ENCODE data around the gene SEPTIN10. TPM values are rescaled to one million over a fixed set of nuclear protein-coding genes. Genes with fewer than 3 reads are reported as not detected.

SEPTIN10 gene
- total and polyA plus RNA-seq, 9 of the 15 experiments (the other 6 are each of a cell fraction or from before 2014, with no cell fraction given) = 0.40 TPM; not detected in 8

DNA sequence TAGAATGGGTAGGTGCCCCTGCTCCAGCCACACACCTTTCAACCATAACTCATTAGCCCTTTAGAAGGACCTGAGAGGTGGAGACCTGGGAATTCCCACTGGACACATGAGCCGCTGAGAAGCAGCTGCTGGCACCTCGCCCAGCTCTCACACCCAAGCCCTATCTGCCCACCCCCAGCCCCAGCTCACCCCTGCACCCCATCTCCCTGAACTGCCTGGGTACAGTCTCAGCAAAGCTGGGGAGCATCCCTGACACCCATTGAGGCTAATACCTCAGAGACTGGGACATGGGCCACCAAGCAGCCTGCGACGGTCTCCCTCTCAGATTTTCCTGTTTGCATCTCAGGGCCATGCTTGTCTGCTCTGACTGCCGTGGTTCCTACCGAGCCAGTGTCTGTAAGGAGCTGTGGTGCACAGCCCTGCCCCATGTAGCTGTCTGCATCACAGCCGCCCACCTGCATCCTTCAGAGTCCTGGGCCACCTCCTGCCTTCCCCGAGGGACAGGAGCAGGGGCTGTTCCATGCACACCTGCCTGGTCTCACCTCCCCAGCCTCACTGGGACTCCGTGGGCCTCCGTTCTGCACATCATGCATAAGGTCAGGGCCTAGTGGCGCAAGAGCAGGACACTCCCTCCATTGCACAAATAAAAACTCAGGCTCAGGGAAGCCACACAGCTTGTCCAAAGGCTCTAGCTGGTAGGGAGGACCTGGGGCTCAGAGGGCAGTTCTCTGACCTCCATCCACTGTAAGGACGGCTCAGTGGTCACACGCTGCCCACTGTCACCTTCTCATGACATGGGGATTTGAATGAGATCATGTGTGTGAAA lies 90.0 kb downstream of the SEPTIN10 start (continued):
- TF ChIP-seq ZFP30 (CRISPR knock-in tag; IDR thresholded peaks at IDR 0.05; ENCODE audit: borderline replicate concordance) (no peak), ZNF239 (CRISPR knock-in tag; IDR thresholded peaks at IDR 0.05) (no peak), MYNN (IDR thresholded peaks at IDR 0.05) (no peak), MYNN (CRISPR knock-in tag; IDR thresholded peaks at IDR 0.05) (no peak), DACH1 (IDR thresholded peaks at IDR 0.05; ENCODE audit: partially characterized antibody) (no peak), ARHGAP35 (IDR thresholded peaks at IDR 0.05; ENCODE audit: partially characterized antibody) (no peak)
- TF ChIP-seq, protein P1, sequence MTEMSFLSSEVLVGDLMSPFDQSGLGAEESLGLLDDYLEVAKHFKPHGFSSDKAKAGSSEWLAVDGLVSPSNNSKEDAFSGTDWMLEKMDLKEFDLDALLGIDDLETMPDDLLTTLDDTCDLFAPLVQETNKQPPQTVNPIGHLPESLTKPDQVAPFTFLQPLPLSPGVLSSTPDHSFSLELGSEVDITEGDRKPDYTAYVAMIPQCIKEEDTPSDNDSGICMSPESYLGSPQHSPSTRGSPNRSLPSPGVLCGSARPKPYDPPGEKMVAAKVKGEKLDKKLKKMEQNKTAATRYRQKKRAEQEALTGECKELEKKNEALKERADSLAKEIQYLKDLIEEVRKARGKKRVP (CRISPR knock-in tag; IDR thresholded peaks at IDR 0.05) = no peak
- TF ChIP-seq, protein P2, sequence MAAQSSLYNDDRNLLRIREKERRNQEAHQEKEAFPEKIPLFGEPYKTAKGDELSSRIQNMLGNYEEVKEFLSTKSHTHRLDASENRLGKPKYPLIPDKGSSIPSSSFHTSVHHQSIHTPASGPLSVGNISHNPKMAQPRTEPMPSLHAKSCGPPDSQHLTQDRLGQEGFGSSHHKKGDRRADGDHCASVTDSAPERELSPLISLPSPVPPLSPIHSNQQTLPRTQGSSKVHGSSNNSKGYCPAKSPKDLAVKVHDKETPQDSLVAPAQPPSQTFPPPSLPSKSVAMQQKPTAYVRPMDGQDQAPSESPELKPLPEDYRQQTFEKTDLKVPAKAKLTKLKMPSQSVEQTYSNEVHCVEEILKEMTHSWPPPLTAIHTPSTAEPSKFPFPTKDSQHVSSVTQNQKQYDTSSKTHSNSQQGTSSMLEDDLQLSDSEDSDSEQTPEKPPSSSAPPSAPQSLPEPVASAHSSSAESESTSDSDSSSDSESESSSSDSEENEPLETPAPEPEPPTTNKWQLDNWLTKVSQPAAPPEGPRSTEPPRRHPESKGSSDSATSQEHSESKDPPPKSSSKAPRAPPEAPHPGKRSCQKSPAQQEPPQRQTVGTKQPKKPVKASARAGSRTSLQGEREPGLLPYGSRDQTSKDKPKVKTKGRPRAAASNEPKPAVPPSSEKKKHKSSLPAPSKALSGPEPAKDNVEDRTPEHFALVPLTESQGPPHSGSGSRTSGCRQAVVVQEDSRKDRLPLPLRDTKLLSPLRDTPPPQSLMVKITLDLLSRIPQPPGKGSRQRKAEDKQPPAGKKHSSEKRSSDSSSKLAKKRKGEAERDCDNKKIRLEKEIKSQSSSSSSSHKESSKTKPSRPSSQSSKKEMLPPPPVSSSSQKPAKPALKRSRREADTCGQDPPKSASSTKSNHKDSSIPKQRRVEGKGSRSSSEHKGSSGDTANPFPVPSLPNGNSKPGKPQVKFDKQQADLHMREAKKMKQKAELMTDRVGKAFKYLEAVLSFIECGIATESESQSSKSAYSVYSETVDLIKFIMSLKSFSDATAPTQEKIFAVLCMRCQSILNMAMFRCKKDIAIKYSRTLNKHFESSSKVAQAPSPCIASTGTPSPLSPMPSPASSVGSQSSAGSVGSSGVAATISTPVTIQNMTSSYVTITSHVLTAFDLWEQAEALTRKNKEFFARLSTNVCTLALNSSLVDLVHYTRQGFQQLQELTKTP (IDR thresholded peaks at IDR 0.05; ENCODE audit: low read depth in 1 of 2, partially characterized antibody in 2 of 2) = no peak

Data from K562 (cell line).